GM20000 (cell line): ENCODE data around the gene ESYT2.

Source experiments
- DNase-seq: peaks from one replicate; pipeline ENCODE4 v3.0.0; 2012; ENCODE audit warnings: low spot score
- TF ChIP-seq, protein P1 (sequence below): IDR thresholded peaks from 2 replicates; pipeline ENCODE4 v1.5.1; 2012; ENCODE audit warnings: mild to moderate bottlenecking, control low read depth; ENCODE audit errors: extremely low read depth, missing control alignments

The ESYT2 gene

DNA sequence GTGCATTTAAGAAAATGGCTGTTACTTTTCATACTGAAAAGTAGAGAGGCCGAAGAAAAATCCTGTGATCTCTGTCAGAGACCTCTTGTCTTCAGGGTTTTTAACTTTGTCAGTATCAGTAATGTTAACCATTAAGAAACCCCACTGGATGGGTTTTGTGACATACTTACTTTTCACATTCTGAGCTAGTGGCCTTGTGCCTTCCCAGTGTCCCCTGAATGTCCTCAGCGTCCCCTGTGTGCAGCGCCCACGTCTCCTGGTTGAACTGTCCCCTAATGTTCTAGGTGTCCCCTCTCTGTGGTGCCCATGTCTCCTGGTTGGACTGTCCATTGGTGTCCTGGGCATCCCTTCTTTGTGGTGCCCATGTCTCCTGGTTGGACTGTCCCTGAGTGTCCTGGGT, 36.7 kb upstream of the ESYT2 start:
- DNase-seq, result no peak
- TF ChIP-seq, protein P1, sequence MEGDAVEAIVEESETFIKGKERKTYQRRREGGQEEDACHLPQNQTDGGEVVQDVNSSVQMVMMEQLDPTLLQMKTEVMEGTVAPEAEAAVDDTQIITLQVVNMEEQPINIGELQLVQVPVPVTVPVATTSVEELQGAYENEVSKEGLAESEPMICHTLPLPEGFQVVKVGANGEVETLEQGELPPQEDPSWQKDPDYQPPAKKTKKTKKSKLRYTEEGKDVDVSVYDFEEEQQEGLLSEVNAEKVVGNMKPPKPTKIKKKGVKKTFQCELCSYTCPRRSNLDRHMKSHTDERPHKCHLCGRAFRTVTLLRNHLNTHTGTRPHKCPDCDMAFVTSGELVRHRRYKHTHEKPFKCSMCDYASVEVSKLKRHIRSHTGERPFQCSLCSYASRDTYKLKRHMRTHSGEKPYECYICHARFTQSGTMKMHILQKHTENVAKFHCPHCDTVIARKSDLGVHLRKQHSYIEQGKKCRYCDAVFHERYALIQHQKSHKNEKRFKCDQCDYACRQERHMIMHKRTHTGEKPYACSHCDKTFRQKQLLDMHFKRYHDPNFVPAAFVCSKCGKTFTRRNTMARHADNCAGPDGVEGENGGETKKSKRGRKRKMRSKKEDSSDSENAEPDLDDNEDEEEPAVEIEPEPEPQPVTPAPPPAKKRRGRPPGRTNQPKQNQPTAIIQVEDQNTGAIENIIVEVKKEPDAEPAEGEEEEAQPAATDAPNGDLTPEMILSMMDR, result no peak

DNA sequence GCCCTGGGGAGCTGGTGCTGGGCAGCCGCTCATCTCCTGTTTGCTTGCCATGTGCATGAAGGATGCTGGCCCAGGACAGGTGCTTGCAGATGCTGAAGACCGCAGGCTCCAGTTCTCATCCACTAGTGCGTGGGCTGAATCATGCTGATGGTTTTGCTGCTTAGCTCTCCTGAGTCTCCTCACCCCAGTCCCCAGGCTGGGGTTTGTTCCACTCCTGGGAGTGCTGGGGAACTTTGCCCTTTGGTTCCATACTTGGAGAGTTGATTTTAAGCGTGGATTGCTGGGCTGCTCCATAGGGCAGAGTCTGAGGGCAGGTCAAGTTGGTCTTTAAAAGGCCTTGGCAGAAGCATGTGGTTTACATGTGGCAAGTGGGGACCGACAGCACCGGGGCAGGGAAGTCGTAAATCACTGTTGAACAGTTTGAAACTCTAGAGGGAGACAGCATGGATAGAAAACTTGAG, 36.2 kb upstream of the ESYT2 start:
- DNase-seq, result peak; percentile 64
- TF ChIP-seq, protein P1, result no peak

DNA sequence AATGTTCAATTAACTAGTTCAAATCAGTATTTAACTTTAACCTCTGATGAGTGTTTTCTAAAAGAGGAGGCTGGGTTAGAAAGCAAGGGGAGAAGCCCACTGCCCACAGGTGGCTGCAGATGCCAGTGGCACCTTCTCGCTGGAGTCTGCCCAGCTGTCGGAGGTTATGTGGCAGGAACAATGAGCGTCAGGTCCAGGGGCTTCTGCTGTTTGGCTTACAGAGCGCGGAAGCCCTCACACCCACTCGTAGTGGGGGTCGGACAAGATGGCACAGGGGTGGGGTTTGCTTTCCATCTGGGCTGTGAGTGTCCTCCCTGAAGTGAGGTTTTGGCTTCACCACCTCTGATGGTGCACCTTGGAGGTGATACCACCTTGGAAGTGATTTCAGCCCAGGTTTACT, 35.5 kb upstream of the ESYT2 start:
- no peak for DNase-seq
- TF ChIP-seq, protein P1, result no peak

DNA sequence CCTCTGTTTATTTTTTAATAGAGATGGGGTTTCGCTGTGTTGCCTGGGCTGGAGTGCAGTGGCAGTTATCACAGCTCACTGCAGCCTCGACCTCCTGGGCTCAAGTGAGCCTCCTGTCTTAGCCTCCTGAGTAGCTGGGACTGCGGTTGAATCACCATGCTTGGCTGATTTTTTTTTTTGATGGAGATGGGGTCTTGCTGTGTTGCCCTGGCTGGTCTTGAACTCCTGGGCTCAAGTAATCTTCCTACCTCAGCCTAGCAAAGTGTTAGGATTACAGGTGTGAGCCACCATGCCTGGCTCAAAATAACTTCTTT, 35.2 kb upstream of the ESYT2 start:
- no peak for DNase-seq
- TF ChIP-seq, protein P1, result no peak

DNA sequence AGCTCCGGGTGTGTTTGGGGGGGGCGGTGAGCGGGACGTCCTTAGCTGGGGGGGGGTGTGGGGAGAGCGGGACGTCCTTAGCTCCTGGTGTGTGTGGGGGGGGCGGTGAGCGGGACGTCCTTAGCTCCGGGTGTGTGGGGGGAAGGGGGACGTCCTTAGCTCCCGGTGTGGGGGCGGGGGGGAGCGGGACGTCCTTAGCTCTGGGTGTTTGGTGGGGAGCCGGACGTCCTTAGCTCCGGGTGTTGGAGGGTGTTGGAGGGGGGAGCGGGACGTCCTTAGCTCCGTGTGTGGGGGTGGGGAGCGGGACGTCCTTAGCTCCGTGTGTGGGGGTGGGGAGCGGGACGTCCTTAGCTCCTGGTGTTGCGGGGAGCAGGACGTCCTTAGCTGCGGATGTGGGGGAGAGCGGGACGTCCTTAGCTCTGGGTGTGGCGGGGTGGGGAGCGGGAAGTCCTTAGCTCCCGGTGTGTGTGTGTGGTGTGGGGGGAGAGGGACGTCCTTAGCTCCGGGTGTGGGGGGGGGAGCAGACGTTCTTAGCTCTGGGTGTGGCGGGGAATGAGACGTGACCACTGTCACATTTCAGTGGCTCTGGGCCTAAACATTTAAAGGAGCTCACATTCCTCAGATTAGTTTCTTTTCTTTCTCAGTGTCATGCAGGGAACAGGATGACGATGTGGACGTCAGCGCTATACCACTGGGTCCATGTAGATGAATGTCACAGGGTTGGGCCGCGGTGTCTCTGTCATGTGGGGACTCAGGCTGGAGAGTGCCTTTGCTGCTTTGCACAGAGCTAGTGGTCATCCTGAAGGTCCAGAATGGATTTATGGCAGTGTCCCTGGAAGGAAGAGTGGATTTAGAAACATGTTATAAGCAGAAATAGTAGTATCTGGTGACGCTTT, 34.5 kb upstream of the ESYT2 start:
- peak; percentile 73 for DNase-seq
- TF ChIP-seq, protein P1, result no peak

DNA sequence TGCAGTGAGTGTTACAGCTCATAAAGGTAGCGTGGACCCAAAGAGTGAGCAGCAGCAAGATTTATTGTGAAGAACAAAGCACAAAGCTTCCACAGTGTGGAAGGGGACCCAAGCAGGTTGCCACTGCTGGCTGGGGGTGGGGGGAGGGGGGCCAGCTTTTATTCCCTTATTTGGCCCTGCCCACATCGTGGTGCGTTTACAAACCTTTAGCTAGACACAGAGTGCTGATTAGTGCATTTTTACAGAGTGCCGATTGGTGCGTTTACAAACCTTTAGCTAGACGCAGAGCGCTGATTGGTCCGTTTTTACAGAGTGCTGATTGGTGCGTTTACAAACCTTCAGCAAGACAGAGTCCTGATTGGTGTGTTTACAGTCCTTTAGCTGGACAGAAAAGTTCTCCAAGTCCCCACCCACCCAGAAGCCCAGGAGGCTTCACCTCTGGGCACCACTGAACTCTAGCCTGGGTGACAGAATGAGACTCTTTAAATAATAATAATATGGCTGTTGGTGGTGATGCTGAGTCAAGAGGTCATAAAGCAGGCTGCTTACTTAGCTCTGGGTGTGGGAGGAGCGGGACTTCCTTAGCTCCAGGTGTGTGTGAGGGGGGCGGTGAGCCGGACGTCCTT, 33.8 kb upstream of the ESYT2 start:
- DNase-seq, result peak; percentile 73

DNA sequence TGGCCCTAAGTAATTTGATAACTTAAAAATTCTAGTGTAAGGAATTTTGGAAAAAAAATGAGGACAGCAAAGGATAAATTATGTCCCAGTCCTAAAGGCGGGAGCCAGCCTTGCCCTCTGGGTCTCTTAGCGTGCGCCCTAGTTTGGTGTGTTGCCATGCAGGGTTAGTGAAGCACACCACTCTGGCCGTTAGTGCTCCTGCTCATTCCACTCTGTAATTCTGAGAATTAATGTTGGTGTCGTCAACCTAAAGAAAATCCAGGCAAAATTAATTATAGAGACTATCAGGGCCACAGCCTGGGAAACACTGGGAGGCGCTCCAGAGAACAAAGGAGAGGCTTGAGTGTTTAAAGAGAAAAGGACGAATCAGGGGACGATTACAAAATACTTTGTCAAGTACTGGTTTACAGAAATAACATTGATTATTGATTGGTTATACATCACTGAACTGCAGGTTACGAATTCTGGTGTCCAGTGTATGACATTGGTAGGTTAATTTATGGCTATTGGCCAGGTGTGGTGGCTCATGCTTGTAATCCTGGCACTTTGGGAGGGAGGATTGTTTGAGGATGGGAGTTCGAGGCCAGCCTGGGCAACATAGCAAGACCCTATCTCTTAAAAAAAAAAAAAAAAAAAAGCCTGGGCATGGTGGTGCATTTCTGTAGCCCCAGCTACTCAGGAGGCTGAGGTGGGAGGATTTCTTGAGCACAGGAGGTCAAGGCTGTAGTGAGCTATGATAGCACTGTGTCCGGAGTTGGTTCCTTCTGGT, 32.8 kb upstream of the ESYT2 start:
- no peak for DNase-seq
- TF ChIP-seq, protein P1, result no peak
